Spleen (tissue), 13 donors: ENCODE results near the gene SRI. TPM values are rescaled to one million over a fixed set of nuclear protein-coding genes. Genes with fewer than 3 reads are reported as not detected.

ENCODE experiments used
- DNase-seq: peaks from one replicate; pipeline ENCODE4 v3.0.0-alpha.2; 2020
- H3K27ac ChIP-seq, 8 donors: fragments of 200-600 bp; sonication (generic) in 7 of 8; 1 replicate in 4 of 8; 2 replicates in 4 of 8; pipeline versions ENCODE4 v1.5.0 to v1.8.0; 2016 to 2021; ENCODE audit warnings: inconsistent platforms in 4 of 8, mild to moderate bottlenecking in 4 of 8, moderate library complexity in 1 of 8
- H3K27me3 ChIP-seq, 7 donors: fragments of 200-600 bp; sonication (generic) in 6 of 7; replicated peaks in 1 of 7; 1 replicate in 4 of 7; 2 replicates in 3 of 7; pipeline versions ENCODE4 v1.5.0 to v1.8.0; 2016 to 2021; ENCODE audit warnings: inconsistent platforms in 3 of 7, mild to moderate bottlenecking in 1 of 7
- H3K36me3 ChIP-seq, 6 donors: fragments of 200-600 bp; sonication (generic) in 5 of 6; 1 replicate in 4 of 6; 2 replicates in 2 of 6; pipeline versions ENCODE4 v1.5.0 to v1.8.0; 2016 to 2021; ENCODE audit warnings: inconsistent platforms in 2 of 6
- H3K4me1 ChIP-seq, 6 donors: fragments of 200-600 bp; sonication (generic) in 5 of 6; 1 replicate in 3 of 6; 2 replicates in 3 of 6; pipeline versions ENCODE4 v1.5.0 to v1.8.0; 2016 to 2021; ENCODE audit warnings: inconsistent platforms in 3 of 6
- H3K4me3 ChIP-seq, 8 donors: fragments of 200-600 bp; sonication (generic) in 7 of 8; 1 replicate in 4 of 8; 2 replicates in 4 of 8; pipeline versions ENCODE4 v1.5.0 to v1.8.0; 2016 to 2021; ENCODE audit warnings: inconsistent platforms in 4 of 8, mild to moderate bottlenecking in 4 of 8, moderate library complexity in 2 of 8
- H3K9me3 ChIP-seq, 8 donors: fragments of 200-600 bp; sonication (generic) in 7 of 8; 1 replicate in 4 of 8; 2 replicates in 4 of 8; pipeline versions ENCODE4 v1.5.0 to v1.8.0; 2016 to 2021; ENCODE audit warnings: inconsistent platforms in 4 of 8
- POLR2A ChIP-seq, 3 donors: fragments of 450-650 bp; IDR thresholded peaks; one replicate each; pipeline ENCODE4 v1.5.1; 2017; ENCODE audit warnings: antibody characterized with exemption in 3 of 3, mild to moderate bottlenecking in 1 of 3
- POLR2AphosphoS5 ChIP-seq, 3 donors: sonication (generic); formaldehyde crosslinking; IDR thresholded peaks; one replicate each; pipeline ENCODE4 v1.5.1; 2017; ENCODE audit warnings: antibody characterized with exemption in 3 of 3
- WGBS, 5 donors: extraction: QIAGEN DNeasy Blood & Tissue Kit in 3 of 5; methylation state at CpG; one replicate each; pipeline versions ENCODE4 v1.1.5 to v1.1.7; 2013 to 2018; 5-methylcytosine and 5-hydroxymethylcytosine counted together
- intact Hi-C: fragments of 100-400 bp; cut with DNase I; formaldehyde crosslinking; loops from one replicate; pipeline ENCODE4 v1.15.0; 2023; ENCODE audit warnings: low total_unique reads
- long read RNA-seq, 2 donors: transcript quantifications; one replicate each; lab custom pipeline, GENCODE V29; 2026
- polyA plus RNA-seq, 3 donors: library from polyadenylated mRNA; stranded (reverse); fragments of 200-250 nt; gene quantifications; one replicate each; pipeline ENCODE4 v1.2.1, GENCODE V29; 2013
- total RNA-seq, 7 donors: library from RNA; depleted of rRNA in 3 of 7; stranded (reverse); fragments of >200 nt in 3 of 7; fragmentation: NEBNext Ultra II Directional in 4 of 7; extraction: Animal tissue kit (Norgen Biotek cat#: 25700) in 4 of 7; gene quantifications; one replicate each; pipeline versions ENCODE4 v1.1.0 to v1.2.1, GENCODE V29; 2016 to 2021
- TF ChIP-seq, protein P1 (sequence below), 11 experiments: fragments of 200-600 bp in 7 of 11; fragments of 450-650 bp in 4 of 11; sonication (generic) in 4 of 11; IDR thresholded peaks in 8 of 11; conservative IDR thresholded peaks in 3 of 11; 1 replicate in 7 of 11; 2 replicates in 4 of 11; pipeline versions ENCODE4 v1.4.0 to v1.8.0; 2016 to 2021; ENCODE audit warnings: antibody characterized with exemption in 11 of 11, inconsistent platforms in 4 of 11, mild to moderate bottlenecking in 1 of 11
- donor health status: healthy with polysubstance abuse.
- donor health status: DM: no; HTN: no; CAD: no; lungs with moderate emphysema.
- donor health status: DM: no; HTN: no; CAD: no.
- donor health status: Bipolar disorder and iron deficiency.
- donor health status: healthy.
- donor health status: DM: no; HTN: no; CAD: no.
- donor health status: DM: yes; HTN: yes; CAD: no.

SRI gene, protein sequence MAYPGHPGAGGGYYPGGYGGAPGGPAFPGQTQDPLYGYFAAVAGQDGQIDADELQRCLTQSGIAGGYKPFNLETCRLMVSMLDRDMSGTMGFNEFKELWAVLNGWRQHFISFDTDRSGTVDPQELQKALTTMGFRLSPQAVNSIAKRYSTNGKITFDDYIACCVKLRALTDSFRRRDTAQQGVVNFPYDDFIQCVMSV
- 10 to 100 TPM; 48.4 to 88.3 (median 77.7) TPM for total RNA-seq
- polyA plus RNA-seq, result 10 to 100 TPM; 49.3 to 66.1 (median 60.1) TPM
- long read RNA-seq, donor 1, transcript SRI-201 (8 exons, 2,010 nt), result major isoform, 67 of 200 reads
- long read RNA-seq, donor 1, transcript SRI-206 (4 exons, 903 nt), result minor isoform, 46 of 200 reads
- long read RNA-seq, donor 1, partial matches to known transcripts, result 83 of 200 reads
- long read RNA-seq, donor 1, other reads (novel, unspliced or antisense), result 0 of 200 reads
- long read RNA-seq, donor 2, transcript SRI-206 (4 exons, 903 nt), result minor isoform, 37 of 132 reads
- long read RNA-seq, donor 2, transcript SRI-201 (8 exons, 2,010 nt), result major isoform, 61 of 132 reads
- long read RNA-seq, donor 2, partial matches to known transcripts, result 31 of 132 reads
- long read RNA-seq, donor 2, other reads (novel, unspliced or antisense), result 0 of 132 reads

DNA sequence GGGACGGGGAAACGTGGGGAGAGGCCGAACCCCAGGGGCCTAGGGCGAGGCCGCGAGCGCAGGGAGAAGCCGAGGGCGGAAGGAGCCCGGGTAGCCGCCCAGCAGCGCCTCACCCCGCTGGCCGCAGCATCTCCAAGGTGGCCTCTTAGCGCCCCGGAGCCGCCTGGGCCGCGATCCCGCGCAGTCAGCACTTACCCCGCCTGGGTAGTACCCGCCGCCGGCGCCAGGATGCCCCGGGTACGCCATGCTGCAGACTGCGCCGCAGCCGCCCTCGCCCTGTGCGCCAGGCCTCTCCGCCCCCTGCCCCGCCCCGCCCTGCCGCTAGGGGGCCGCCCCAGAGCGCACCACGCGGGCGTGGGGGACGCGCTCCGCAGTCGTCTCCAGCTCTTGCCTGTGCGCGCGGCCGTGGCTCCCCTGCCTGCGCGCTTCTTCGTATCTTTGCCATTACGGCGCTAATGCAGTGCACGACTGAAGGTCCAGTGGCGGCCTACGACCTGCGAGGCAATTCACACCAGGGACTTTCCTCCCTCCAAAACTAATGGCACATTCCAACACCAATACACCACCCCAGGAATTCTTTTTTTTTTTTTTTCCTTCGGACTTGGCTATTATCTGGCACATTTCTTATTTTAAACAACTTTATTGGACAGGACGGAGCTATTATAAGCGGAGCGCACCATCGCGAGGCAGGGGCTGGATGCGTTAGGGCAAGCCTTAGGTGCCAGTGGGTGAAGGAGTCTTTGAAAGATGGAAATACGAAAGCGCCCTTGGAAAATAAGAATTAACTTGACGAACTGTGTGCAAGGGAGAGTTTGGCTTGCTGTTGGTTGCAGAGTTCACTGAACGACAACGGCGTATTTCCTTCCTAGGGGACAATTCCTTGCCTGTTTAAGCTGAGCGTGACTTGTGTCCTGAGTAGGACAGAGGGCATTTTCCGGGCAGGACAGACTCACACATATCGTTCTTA, at the start of gene SRI:
Gene SRI, minus strand, starts transcription at position 258 of the 967 bp plus-strand sequence. Its CDS starts 12 bp downstream, at position 246.
- intact Hi-C loops, result no loop called here
- TF ChIP-seq POLR2AphosphoS5 (IDR thresholded peaks at IDR 0.05), result peak; percentile 85 to 90 (median 88)
- peak in 2 of 3 donors; percentile 54 to 65 for TF ChIP-seq POLR2A (IDR thresholded peaks at IDR 0.05)
- TF ChIP-seq, protein P1, sequence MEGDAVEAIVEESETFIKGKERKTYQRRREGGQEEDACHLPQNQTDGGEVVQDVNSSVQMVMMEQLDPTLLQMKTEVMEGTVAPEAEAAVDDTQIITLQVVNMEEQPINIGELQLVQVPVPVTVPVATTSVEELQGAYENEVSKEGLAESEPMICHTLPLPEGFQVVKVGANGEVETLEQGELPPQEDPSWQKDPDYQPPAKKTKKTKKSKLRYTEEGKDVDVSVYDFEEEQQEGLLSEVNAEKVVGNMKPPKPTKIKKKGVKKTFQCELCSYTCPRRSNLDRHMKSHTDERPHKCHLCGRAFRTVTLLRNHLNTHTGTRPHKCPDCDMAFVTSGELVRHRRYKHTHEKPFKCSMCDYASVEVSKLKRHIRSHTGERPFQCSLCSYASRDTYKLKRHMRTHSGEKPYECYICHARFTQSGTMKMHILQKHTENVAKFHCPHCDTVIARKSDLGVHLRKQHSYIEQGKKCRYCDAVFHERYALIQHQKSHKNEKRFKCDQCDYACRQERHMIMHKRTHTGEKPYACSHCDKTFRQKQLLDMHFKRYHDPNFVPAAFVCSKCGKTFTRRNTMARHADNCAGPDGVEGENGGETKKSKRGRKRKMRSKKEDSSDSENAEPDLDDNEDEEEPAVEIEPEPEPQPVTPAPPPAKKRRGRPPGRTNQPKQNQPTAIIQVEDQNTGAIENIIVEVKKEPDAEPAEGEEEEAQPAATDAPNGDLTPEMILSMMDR (IDR thresholded peaks at IDR 0.05 in 8 of 11, conservative IDR thresholded peaks at IDR 0.05 in 3 of 11), result peak; percentile 64 to 99 (median 98)
- 0 to 1% (median 0%) methylated on average over 34 to 75 of the region's 75 CpGs for WGBS, 5 donors
- H3K27me3 ChIP-seq, result no peaks in the 10 kb centered on the region
- H3K9me3 ChIP-seq, result no peaks in the 10 kb centered on the region
- peaks cover 11 to 53% (median 28%) of the 10 kb centered on the region in 6 donors for H3K4me1 ChIP-seq
- peak within 1 kb of the TSS; percentile 78 to 97 (median 90) for H3K4me3 ChIP-seq
- H3K27ac ChIP-seq, result peak within 1 kb of the TSS; percentile 81 to 93 (median 90)
- peaks cover 0 to 26% (median 15%) of the 10 kb centered on the region in 6 donors for H3K36me3 ChIP-seq
- DNase-seq, result peak; percentile 99

DNA sequence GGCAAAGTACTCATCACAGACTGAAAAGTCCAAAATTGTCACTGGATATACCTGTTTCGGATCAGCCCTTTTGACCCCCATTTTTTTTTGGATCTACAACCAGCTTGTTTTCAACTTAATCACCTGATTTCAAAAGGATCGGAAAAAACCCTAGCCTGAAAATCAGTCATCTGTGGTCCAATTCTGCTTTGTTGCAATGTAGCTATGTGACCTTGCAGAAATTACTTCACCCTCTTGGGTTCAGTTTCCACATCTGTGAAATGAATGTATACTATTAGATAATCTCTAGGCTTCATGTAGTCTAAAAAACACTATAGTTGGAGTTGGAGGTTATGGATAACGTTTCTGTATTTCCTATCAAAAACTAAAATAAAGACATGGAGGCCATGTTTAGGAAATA, 49.7 kb upstream of the SRI start:
- H3K27ac ChIP-seq, result peak overlapping the region in 6 of 8 donors; percentile 30 to 80 (median 56)
- no peaks in the 10 kb centered on the region for H3K9me3 ChIP-seq
- peaks cover 0 to 6% (median 0%) of the 10 kb centered on the region in 7 donors for H3K27me3 ChIP-seq
- peaks cover 0 to 20% (median 2%) of the 10 kb centered on the region in 6 donors for H3K4me1 ChIP-seq
- 62 to 85% (median 74%) methylated on average over 3 of the region's 3 CpGs for WGBS, 5 donors
- DNase-seq, result no peak
- H3K36me3 ChIP-seq, result no peaks in the 10 kb centered on the region
- intact Hi-C loops, result no loop called here
- TF ChIP-seq POLR2AphosphoS5 (IDR thresholded peaks at IDR 0.05), result no peak
- TF ChIP-seq, protein P1 (IDR thresholded peaks at IDR 0.05 in 8 of 11, conservative IDR thresholded peaks at IDR 0.05 in 3 of 11), result no peak
- TF ChIP-seq POLR2A (IDR thresholded peaks at IDR 0.05), result no peak
- H3K4me3 ChIP-seq, result peak overlapping the region in 1 of 8 donors; percentile 15

DNA sequence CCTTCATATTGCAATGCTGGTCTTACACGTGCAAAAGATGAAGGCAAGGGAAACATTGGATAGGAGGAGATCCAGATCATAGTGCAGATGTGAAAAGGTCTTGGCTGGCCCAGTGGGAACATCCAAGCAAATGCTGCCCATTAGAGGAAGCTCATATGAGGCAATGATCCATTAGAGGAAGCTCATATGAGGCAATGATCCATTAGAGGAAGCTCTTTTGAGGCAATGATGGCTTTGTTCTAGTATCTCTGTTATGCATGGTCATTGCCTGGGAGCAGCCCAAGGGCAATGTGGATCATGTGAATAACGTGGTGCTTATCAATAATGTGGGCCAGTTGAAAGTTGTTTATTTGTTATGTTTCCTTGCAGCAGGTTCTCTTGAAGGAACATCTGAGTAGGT, 49.0 kb upstream of the SRI start:
- peaks cover 0 to 20% (median 2%) of the 10 kb centered on the region in 6 donors for H3K4me1 ChIP-seq
- 32 to 58% (median 48%) methylated on average over 2 of the region's 2 CpGs for WGBS, 5 donors
- peaks cover 0 to 6% (median 0%) of the 10 kb centered on the region in 7 donors for H3K27me3 ChIP-seq
- peak overlapping the region in 6 of 8 donors; percentile 30 to 80 (median 56) for H3K27ac ChIP-seq
- no peaks in the 10 kb centered on the region for H3K9me3 ChIP-seq
- intact Hi-C loops, result no loop called here
- H3K36me3 ChIP-seq, result no peaks in the 10 kb centered on the region
- no peak for DNase-seq
- peak overlapping the region in 1 of 8 donors; percentile 15 for H3K4me3 ChIP-seq
- peak in 1 of 3 donors; percentile 55 for TF ChIP-seq POLR2AphosphoS5 (IDR thresholded peaks at IDR 0.05)
- TF ChIP-seq, protein P1 (IDR thresholded peaks at IDR 0.05 in 8 of 11, conservative IDR thresholded peaks at IDR 0.05 in 3 of 11), result no peak
